ENCODE data around the gene IGF1. TPM values are rescaled to one million over a fixed set of nuclear protein-coding genes. Genes with fewer than 3 reads are reported as not detected.

IGF1 gene
- total and polyA plus RNA-seq, 9 of the 15 experiments (the other 6 are each of a cell fraction or from before 2014, with no cell fraction given), result 3.7 to 13.9 (median 4.5) TPM

- Histone ChIP-seq H3K27ac (ENCODE audit: extremely low read depth, low read depth, low read length) (no peak overlapping the region), H3K9ac (ENCODE audit: insufficient read depth in 1 of 2, low read depth in 2 of 2, low read length in 2 of 2) (no peak overlapping the region), H3K9me3 (replicated peaks; ENCODE audit: control insufficient read depth, insufficient read depth, low read depth, low read length) (no peaks in the 10 kb centered on the region), H3K36me3 (ENCODE audit: control insufficient read depth, insufficient read depth, low read length) (peaks cover 5% of the 10 kb centered on the region; the same call in 1 of the 3 replicates), H3K4me1 (replicated peaks in 1 of 2; ENCODE audit: control insufficient read depth in 2 of 2, insufficient read depth in 2 of 2, low read length in 2 of 2) (peaks cover 0 to 5% of the 10 kb centered on the region in 2 experiments; a peak in 2 of 5 replicates), H4K20me1 (replicated peaks; ENCODE audit: control insufficient read depth, insufficient read depth, low read length) (no peaks in the 10 kb centered on the region), H3K4me3 (no peak overlapping the region), H3K9me1 (ENCODE audit: control insufficient read depth, insufficient read depth, low read length) (no peaks in the 10 kb centered on the region), H3K79me2 (ENCODE audit: control insufficient read depth, insufficient read depth, low read length) (no peaks in the 10 kb centered on the region), H3K4me2 (ENCODE audit: insufficient read depth, low read length) (no peak overlapping the region), H2AFZ (ENCODE audit: low read depth, low read length) (no peak overlapping the region), H3K27me3 (ENCODE audit: control insufficient read depth in 2 of 2, insufficient read depth in 2 of 2, low read length in 2 of 2) (no peaks in the 10 kb centered on the region)
- CTCF ChIA-PET (ENCODE audit: low intra/inter-chr PET ratio), result no interaction called here
- DNase-seq (ENCODE audit: extremely low read depth in 1 of 4, low spot score in 3 of 4) (no peak), FAIRE-seq (no peak), ATAC-seq (no peak)
- WGBS (ENCODE audit: insufficient coverage, low coverage, missing lambda C conversion rate), result 10% methylated on average over 1 of the region's 1 CpG
- intact Hi-C loops (cut with micrococcal nuclease), result no loop called here
- in situ Hi-C loops (cut with MboI), result no loop called here
- no peak for TF ChIP-seq EGR1 (conservative IDR thresholded peaks at IDR 0.05)
- TF ChIP-seq ZNF583 (CRISPR knock-in tag; IDR thresholded peaks at IDR 0.05), result no peak
- TF ChIP-seq GATA2 (CRISPR knock-in tag; IDR thresholded peaks at IDR 0.05), result no peak
- TF ChIP-seq NFE2 (IDR thresholded peaks at IDR 0.05; ENCODE audit: low read depth), result peak; percentile 28; the same call in 1 of the 2 replicates
- peak; percentile 63 for TF ChIP-seq ZNF316 (IDR thresholded peaks at IDR 0.05)
- no peak for TF ChIP-seq ZNF347 (CRISPR knock-in tag; IDR thresholded peaks at IDR 0.05; ENCODE audit: low read depth)
- no peak for TF ChIP-seq EP400 (IDR thresholded peaks at IDR 0.05)
- TF ChIP-seq ZNF134 (CRISPR knock-in tag; conservative IDR thresholded peaks at IDR 0.05), result no peak
- TF ChIP-seq C11orf30 (IDR thresholded peaks at IDR 0.05; ENCODE audit: low read depth), result peak; percentile 27; the same call in 1 of the 2 replicates
- TF ChIP-seq AFF4 (CRISPR knock-in tag; IDR thresholded peaks at IDR 0.05), result no peak
- TF ChIP-seq MAFG (tag; conservative IDR thresholded peaks at IDR 0.05), result 0 out of 2 replicates have a peak, but pooled peaks have one; percentile 26
- TF ChIP-seq, protein P1, sequence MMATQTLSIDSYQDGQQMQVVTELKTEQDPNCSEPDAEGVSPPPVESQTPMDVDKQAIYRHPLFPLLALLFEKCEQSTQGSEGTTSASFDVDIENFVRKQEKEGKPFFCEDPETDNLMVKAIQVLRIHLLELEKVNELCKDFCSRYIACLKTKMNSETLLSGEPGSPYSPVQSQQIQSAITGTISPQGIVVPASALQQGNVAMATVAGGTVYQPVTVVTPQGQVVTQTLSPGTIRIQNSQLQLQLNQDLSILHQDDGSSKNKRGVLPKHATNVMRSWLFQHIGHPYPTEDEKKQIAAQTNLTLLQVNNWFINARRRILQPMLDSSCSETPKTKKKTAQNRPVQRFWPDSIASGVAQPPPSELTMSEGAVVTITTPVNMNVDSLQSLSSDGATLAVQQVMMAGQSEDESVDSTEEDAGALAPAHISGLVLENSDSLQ (IDR thresholded peaks at IDR 0.05), result peak; percentile 28; the same call in 1 of the 2 replicates
- TF ChIP-seq RCOR1 (IDR thresholded peaks at IDR 0.05; ENCODE audit: borderline replicate concordance in 1 of 2, low read depth in 2 of 2, low read length in 2 of 2), result no peak
- no peak for TF ChIP-seq TARDBP (IDR thresholded peaks at IDR 0.05)
- TF ChIP-seq, protein P2, sequence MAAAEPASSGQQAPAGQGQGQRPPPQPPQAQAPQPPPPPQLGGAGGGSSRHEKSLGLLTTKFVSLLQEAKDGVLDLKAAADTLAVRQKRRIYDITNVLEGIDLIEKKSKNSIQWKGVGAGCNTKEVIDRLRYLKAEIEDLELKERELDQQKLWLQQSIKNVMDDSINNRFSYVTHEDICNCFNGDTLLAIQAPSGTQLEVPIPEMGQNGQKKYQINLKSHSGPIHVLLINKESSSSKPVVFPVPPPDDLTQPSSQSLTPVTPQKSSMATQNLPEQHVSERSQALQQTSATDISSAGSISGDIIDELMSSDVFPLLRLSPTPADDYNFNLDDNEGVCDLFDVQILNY (CRISPR knock-in tag; IDR thresholded peaks at IDR 0.05), result no peak
- no peak for TF ChIP-seq FOXA3 (CRISPR knock-in tag; conservative IDR thresholded peaks at IDR 0.05 in 1 of 2, IDR thresholded peaks at IDR 0.05 in 1 of 2)
- POLR2A ChIA-PET, result no interaction called here
- BruUV-seq (replicated peaks), result no TSS peak
Measured at GRCh38 chr12:102461501-102461900, 18.9 kb downstream of the IGF1 start.

All from K562 (cell line).